GM10248 (cell line): ENCODE measurements around the gene RIC1.
A peak's percentile ranks its signal among the peaks of the same experiment; 100 is the strongest.
"Not testable (repeated sequence)": the region's sequence is repeated elsewhere in the genome, so short reads cannot be mapped to it uniquely, and the experiment has no call there.

Experiments
- CTCF ChIA-PET: fragments of 300-600 bp; sonication (Branson Sonifier 250); formaldehyde crosslinking; extraction: SDS; loops from one replicate; lab custom pipeline; 2021; ENCODE audit warnings: antibody characterized with exemption; lab: Yijun Ruan, JAX
- POLR2A ChIA-PET: fragments of 350-650 bp; sonication (Branson Sonifier 250); formaldehyde crosslinking; extraction: SDS; loops from one replicate; lab custom pipeline; 2020; ENCODE audit warnings: antibody characterized with exemption; lab: Yijun Ruan, JAX
- DNase-seq: peaks from one replicate; pipeline ENCODE4 v3.0.0; 2012; ENCODE audit errors: extremely low spot score
- TF ChIP-seq, protein P1 (sequence below): IDR thresholded peaks from 2 replicates; pipeline ENCODE4 v1.5.1; 2012; ENCODE audit warnings: mild to moderate bottlenecking, low read depth; ENCODE audit errors: extremely low read depth, missing control alignments, control extremely low read depth

Gene RIC1, protein sequence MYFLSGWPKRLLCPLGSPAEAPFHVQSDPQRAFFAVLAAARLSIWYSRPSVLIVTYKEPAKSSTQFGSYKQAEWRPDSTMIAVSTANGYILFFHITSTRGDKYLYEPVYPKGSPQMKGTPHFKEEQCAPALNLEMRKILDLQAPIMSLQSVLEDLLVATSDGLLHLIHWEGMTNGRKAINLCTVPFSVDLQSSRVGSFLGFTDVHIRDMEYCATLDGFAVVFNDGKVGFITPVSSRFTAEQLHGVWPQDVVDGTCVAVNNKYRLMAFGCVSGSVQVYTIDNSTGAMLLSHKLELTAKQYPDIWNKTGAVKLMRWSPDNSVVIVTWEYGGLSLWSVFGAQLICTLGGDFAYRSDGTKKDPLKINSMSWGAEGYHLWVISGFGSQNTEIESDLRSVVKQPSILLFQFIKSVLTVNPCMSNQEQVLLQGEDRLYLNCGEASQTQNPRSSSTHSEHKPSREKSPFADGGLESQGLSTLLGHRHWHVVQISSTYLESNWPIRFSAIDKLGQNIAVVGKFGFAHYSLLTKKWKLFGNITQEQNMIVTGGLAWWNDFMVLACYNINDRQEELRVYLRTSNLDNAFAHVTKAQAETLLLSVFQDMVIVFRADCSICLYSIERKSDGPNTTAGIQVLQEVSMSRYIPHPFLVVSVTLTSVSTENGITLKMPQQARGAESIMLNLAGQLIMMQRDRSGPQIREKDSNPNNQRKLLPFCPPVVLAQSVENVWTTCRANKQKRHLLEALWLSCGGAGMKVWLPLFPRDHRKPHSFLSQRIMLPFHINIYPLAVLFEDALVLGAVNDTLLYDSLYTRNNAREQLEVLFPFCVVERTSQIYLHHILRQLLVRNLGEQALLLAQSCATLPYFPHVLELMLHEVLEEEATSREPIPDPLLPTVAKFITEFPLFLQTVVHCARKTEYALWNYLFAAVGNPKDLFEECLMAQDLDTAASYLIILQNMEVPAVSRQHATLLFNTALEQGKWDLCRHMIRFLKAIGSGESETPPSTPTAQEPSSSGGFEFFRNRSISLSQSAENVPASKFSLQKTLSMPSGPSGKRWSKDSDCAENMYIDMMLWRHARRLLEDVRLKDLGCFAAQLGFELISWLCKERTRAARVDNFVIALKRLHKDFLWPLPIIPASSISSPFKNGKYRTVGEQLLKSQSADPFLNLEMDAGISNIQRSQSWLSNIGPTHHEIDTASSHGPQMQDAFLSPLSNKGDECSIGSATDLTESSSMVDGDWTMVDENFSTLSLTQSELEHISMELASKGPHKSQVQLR (N-terminal part only)

DNA sequence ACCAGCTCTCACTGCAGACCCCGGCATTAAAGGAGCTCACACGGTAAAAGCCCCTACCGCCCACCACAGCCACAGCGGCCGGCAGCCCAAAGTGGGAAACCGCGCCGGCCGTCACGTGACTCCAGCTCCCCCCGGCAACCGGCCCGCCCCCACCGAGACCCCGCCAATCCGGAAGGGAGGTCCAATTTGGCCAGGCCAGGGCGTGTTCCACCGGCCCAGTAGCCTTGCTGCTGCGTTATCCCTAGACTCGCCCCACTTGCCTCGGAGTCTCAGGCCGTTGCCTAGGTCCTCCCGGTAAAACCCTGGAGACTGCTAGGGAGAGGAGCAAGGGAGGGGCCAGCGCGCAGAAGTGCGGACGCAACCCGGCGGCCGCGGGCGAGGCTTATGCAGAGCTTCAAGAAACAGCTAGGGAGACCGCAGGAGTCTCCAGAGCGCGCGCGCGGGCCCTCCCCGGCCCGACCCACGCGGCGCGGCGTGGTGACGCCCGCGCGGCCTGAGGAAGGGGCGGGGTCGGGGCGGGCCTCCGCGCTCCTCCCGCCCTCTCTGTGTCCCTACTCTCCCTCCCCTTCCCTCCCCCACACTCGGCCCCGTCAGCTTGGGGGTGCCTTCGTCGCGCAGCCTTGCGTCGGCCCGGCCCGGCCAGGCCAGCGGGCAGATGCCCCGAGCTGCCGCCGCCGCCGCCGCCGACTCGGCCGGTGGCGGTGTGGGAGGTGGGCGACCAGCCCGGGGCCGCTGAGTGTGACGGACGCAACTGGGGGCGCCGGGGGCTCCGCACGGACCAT is at the start of gene RIC1:
Gene RIC1 (plus strand): TSS at position 578 of the 782 bp plus-strand sequence. CDS start 203 bp downstream, at position 781.
- TF ChIP-seq, protein P1, sequence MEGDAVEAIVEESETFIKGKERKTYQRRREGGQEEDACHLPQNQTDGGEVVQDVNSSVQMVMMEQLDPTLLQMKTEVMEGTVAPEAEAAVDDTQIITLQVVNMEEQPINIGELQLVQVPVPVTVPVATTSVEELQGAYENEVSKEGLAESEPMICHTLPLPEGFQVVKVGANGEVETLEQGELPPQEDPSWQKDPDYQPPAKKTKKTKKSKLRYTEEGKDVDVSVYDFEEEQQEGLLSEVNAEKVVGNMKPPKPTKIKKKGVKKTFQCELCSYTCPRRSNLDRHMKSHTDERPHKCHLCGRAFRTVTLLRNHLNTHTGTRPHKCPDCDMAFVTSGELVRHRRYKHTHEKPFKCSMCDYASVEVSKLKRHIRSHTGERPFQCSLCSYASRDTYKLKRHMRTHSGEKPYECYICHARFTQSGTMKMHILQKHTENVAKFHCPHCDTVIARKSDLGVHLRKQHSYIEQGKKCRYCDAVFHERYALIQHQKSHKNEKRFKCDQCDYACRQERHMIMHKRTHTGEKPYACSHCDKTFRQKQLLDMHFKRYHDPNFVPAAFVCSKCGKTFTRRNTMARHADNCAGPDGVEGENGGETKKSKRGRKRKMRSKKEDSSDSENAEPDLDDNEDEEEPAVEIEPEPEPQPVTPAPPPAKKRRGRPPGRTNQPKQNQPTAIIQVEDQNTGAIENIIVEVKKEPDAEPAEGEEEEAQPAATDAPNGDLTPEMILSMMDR: no peak
- CTCF ChIA-PET: interaction anchor here (0.9 to 1.9 kb wide), 10 partner anchors 19 to 836 kb away, joined by 3 to 10 read pairs (median 4); partner anchors contain the start of genes CD274, ERMP1 and RCL1
- peak; percentile 96 for DNase-seq
- POLR2A ChIA-PET: interaction anchor here (0.5 to 1.3 kb wide), 7 partner anchors 11 to 827 kb away, joined by 3 to 4 read pairs (median 3); partner anchors contain the start of gene CD274

DNA sequence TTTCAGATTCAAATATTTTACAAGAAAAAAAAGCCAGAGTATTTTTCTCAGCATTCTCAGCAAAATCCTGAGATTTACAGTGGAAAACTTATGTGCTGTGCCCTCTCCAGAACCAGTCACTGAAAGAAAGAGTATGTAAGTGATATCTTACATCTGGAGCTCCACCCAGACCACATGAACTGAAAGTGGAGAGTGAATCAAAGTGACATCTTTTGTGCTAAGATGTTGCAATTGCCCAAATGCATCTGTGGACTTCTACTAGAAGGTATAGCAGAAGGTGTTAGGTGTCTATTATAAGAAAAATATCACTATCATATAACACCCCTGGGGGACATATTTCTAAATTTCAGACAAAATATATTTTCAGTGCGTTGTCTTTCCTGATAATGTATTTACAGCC is 49.0 kb upstream of the RIC1 start:
- TF ChIP-seq, protein P1: no peak
- POLR2A ChIA-PET: no interaction called here
- DNase-seq: no peak
- CTCF ChIA-PET: interaction anchor here (1.0 to 2.3 kb wide), 4 partner anchors 10 to 22 kb away, joined by 3 to 9 read pairs (median 4); no protein-coding TSS in a partner anchor

DNA sequence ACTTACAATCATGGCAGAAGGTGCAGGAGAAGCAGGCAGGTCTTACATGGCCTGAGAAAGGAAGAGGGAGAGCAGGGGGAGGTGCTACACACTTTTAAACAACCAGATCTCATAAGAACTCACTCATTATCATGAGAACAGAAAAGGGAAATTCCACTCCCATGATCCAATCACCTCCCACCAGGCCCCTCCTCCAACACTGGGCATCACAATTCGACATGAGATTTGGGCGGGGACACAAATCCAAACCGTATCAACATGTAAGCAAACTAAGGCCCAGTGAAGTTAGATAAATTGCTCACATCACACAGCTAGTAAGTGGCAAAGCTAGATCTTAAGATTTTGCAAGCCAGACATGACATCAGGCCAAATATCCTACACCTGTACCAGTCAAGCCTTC is 48.3 kb upstream of the RIC1 start:
- ChIA-PET CTCF (interaction anchor here (1.0 to 2.3 kb wide), 3 partner anchors 9 to 23 kb away, joined by 3 to 9 read pairs (median 4); no protein-coding TSS in a partner anchor), POLR2A (no interaction called here)
- DNase-seq: no peak
- TF ChIP-seq, protein P1: no peak

DNA sequence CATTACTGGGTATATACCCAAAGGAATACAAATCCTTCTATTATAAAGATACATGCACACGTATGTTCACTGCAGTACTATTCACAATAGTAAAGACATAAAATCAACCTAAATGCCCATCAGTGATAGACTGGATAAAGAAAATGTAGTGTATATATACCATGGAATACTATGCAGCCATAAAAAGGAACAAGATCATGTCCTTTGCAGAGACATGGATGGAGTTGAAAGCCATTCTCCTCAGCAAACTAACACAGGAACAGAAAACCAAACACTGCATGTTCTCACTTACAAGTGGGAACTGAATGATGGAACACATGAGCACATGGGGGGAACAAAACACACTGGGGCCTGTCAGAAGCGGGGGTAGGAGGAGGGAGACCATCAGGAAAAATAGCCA is 47.2 kb upstream of the RIC1 start:
- POLR2A ChIA-PET: interaction anchor here (2.0 kb wide), 1 partner anchor 124 kb away, joined by 8 read pairs; no protein-coding TSS in a partner anchor
- DNase-seq: not testable (repeated sequence)
- CTCF ChIA-PET: interaction anchor here (1.2 to 3.1 kb wide), 6 partner anchors 8 to 131 kb away, joined by 3 to 18 read pairs (median 10); partner anchors contain the start of gene CD274

DNA sequence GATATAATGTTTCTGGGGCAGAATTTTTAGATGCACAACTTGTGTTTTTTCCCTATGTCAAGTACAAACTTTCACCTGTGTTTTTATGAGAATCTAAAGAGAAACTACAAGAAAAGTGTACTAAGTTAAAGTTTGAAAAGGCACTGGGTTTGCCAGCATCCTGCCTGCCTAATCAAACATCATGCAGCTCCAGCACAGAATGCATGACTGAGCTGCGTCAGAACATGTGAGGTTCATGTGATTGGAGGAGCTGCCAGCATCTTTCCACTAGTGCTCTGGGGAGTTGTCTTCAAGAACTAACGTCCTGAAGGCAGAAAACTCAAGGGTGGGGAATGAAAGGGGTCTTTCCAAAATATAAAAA is 46.1 kb upstream of the RIC1 start:
- ChIA-PET POLR2A (interaction anchor here (0.5 to 2.0 kb wide), 9 partner anchors 13 to 262 kb away, joined by 3 to 10 read pairs (median 4); partner anchors contain the start of gene CD274), CTCF (interaction anchor here (0.8 to 3.1 kb wide), 20 partner anchors 13 to 823 kb away, joined by 3 to 18 read pairs (median 4); partner anchors contain the start of genes CD274 and JAK2)
- peak; percentile 49 for DNase-seq
- TF ChIP-seq, protein P1: no peak
